GM12892 (cell line): Measurements from ENCODE around the gene AURKB.
"Not testable (repeated sequence)": the region's sequence is repeated elsewhere in the genome, so short reads cannot be mapped to it uniquely, and the experiment has no call there.

Source experiments
- POLR2A ChIP-seq: IDR thresholded peaks from 2 replicates; pipeline ENCODE4 v1.6.1; 2011; ENCODE audit warnings: low read depth, low read length, control low read depth
- POLR2AphosphoS5 ChIP-seq: IDR thresholded peaks from 2 replicates; pipeline ENCODE4 v1.6.1; 2011; ENCODE audit warnings: low read depth, low read length, control low read depth

DNA sequence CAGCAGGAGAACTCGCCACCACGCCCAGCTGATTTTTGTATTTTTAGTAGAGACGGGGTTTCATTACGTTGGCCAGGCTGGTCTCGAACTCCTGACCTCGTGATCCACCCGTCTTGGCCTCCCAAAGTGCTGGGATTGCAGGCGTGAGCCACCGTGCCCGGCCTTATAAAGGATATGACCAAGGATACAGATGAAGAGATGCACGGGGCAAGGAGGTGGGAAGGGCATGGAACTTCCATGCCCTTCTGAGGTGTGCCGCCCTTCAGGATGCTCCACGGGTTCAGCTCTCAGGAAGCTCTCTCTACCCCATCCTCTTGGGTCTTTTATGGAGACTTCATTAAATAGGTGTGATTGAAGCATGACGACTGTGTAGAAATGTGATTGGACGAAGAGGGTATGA lies 3.6 kb upstream of the AURKB start:
- not testable (repeated sequence) for TF ChIP-seq POLR2AphosphoS5, POLR2A
